K562 (cell line): Measurements from ENCODE around the gene PCDH9. TPM values are rescaled to one million over a fixed set of nuclear protein-coding genes. Genes with fewer than 3 reads are reported as not detected.

Experiments used
- ATAC-seq: fragments of 200-7000 bp; cut with Tn5 transposase; 3 replicates; pipeline ENCODE4 v1.9.1; 2020; ENCODE audit warnings: moderate library complexity
- BruUV-seq: library from RNA; stranded (reverse); fragments of 400-500 nt; replicated peaks from 2 replicates; lab custom pipeline; 2021; lab: Mats Ljungman, UMichigan
- CTCF ChIA-PET: fragments of 300-600 bp; formaldehyde crosslinking; extraction: SDS; loops from one replicate; lab custom pipeline; 2021; ENCODE audit warnings: low intra/inter-chr PET ratio; lab: Yijun Ruan, JAX
- POLR2A ChIA-PET: fragments of 300-600, 350-650 bp; sonication (Branson Sonifier 250); formaldehyde crosslinking; extraction: SDS; loops from one replicate; lab custom pipeline; 2021; ENCODE audit warnings: antibody characterized with exemption, inconsistent platforms; lab: Yijun Ruan, JAX
- DNase-seq, 4 experiments: peaks; one replicate each; pipeline versions ENCODE4 v3.0.0 to v3.0.0-alpha.2; 2011 to 2018; ENCODE audit warnings: low spot score in 3 of 4, mixed read lengths in 3 of 4; ENCODE audit errors: extremely low read depth in 1 of 4
- FAIRE-seq: peaks from 2 replicates; lab custom pipeline; 2011; peaks lifted over from hg19 to GRCh38; lab: Jason Lieb, UNC
- H2AFZ ChIP-seq: 2 replicates; pipeline ENCODE4 v1.6.0; 2011; ENCODE audit warnings: low read depth, low read length, control low read depth, inconsistent platforms
- H3K27ac ChIP-seq: fragments of 200-600 bp; 3 replicates; pipeline ENCODE4 v1.8.0; 2011; ENCODE audit warnings: low read depth, mild to moderate bottlenecking, control low read depth, inconsistent platforms, low read length, moderate library complexity, mixed read lengths; ENCODE audit errors: extremely low read depth
- H3K27me3 ChIP-seq, 2 experiments: fragments of 300-600 bp in 1 of 2; 2 replicates in 1 of 2; 3 replicates in 1 of 2; pipeline versions ENCODE4 v1.6.0 to v1.8.0; 2011; ENCODE audit warnings: inconsistent platforms in 2 of 2, low read length in 2 of 2, mild to moderate bottlenecking in 1 of 2, mixed read lengths in 1 of 2, moderate library complexity in 1 of 2; ENCODE audit not compliant: control insufficient read depth in 2 of 2, insufficient read depth in 2 of 2
- H3K36me3 ChIP-seq: fragments of 300-600 bp; 3 replicates; pipeline ENCODE4 v1.8.0; 2011; ENCODE audit warnings: mild to moderate bottlenecking, low read length, inconsistent platforms; ENCODE audit not compliant: control insufficient read depth, insufficient read depth
- H3K4me1 ChIP-seq, 2 experiments: fragments of 200-600 bp in 1 of 2; replicated peaks in 1 of 2; 2 replicates in 1 of 2; 3 replicates in 1 of 2; pipeline versions ENCODE4 v1.5.1 to v1.8.0; 2011; ENCODE audit warnings: inconsistent platforms in 2 of 2, low read length in 2 of 2, mild to moderate bottlenecking in 1 of 2, mixed read lengths in 1 of 2, moderate library complexity in 1 of 2; ENCODE audit not compliant: control insufficient read depth in 2 of 2, insufficient read depth in 2 of 2
- H3K4me2 ChIP-seq: 2 replicates; pipeline ENCODE4 v1.6.1; 2011; ENCODE audit warnings: low read length, control low read depth, inconsistent platforms, mixed read lengths; ENCODE audit not compliant: insufficient read depth
- H3K4me3 ChIP-seq: fragments of 200-600 bp; sonication (generic), shearing (Covaris generic); 2 replicates; pipeline ENCODE4 v1.5.1; 2016; ENCODE audit warnings: control low read depth, inconsistent platforms
- H3K79me2 ChIP-seq: fragments of 200-600 bp; 3 replicates; pipeline ENCODE4 v1.8.0; 2011; ENCODE audit warnings: low read length, inconsistent platforms; ENCODE audit not compliant: control insufficient read depth, insufficient read depth
- H3K9ac ChIP-seq, 2 experiments: 2 replicates each; pipeline versions ENCODE4 v1.6.0 to v1.6.1; 2011; ENCODE audit warnings: low read depth in 2 of 2, low read length in 2 of 2, control low read depth in 1 of 2, inconsistent platforms in 1 of 2, mild to moderate bottlenecking in 1 of 2, mixed read lengths in 1 of 2; ENCODE audit not compliant: insufficient read depth in 1 of 2
- H3K9me1 ChIP-seq: one replicate; pipeline ENCODE4 v1.6.0; 2011; ENCODE audit warnings: inconsistent platforms, mild to moderate bottlenecking, low read length, moderate library complexity; ENCODE audit not compliant: control insufficient read depth, insufficient read depth
- H3K9me3 ChIP-seq: replicated peaks from 2 replicates; pipeline ENCODE4 v1.5.1; 2011; ENCODE audit warnings: low read depth, low read length, inconsistent platforms; ENCODE audit not compliant: control insufficient read depth, insufficient read depth
- H4K20me1 ChIP-seq: replicated peaks from 2 replicates; pipeline ENCODE4 v1.6.1; 2011; ENCODE audit warnings: low read length, inconsistent platforms, mixed read lengths; ENCODE audit not compliant: control insufficient read depth, insufficient read depth
- ARID1B ChIP-seq: fragments of 450-650 bp; IDR thresholded peaks from 2 replicates; pipeline ENCODE4 v1.6.1; 2016; ENCODE audit warnings: antibody characterized with exemption, mild to moderate bottlenecking, inconsistent platforms
- ARID3B ChIP-seq: fragments of 250-450 bp; sonication (Bioruptor Pico); IDR thresholded peaks from 2 replicates; pipeline ENCODE4 v1.4.0; 2020; ENCODE audit warnings: borderline replicate concordance
- ATF4 ChIP-seq: fragments of 450-650 bp; formaldehyde crosslinking; IDR thresholded peaks from 2 replicates; pipeline ENCODE4 v1.4.0; 2022; ENCODE audit warnings: mild to moderate bottlenecking, moderate library complexity
- CEBPB ChIP-seq: fragments of 450-650 bp; IDR thresholded peaks from 2 replicates; pipeline ENCODE4 v1.6.1; 2016; ENCODE audit warnings: missing genetic modification characterization, missing compliant biosample characterization
- CEBPG ChIP-seq, 3 experiments: fragments of 200-800 bp in 1 of 3; sonication (Bioruptor generic) in 1 of 3; sonication (generic) in 1 of 3; formaldehyde crosslinking in 1 of 3; IDR thresholded peaks in 2 of 3; conservative IDR thresholded peaks in 1 of 3; 2 replicates each; pipeline versions ENCODE4 v1.6.1 to v1.8.0; 2016 to 2022; ENCODE audit warnings: missing compliant biosample characterization in 2 of 3, missing genetic modification characterization in 2 of 3, mild to moderate bottlenecking in 1 of 3, missing genetic modification reagents in 1 of 3
- ERF ChIP-seq: fragments of 450-650 bp; formaldehyde crosslinking; IDR thresholded peaks from 2 replicates; pipeline ENCODE4 v1.4.0; 2020; ENCODE audit warnings: mild to moderate bottlenecking, mixed read lengths
- ETV5 ChIP-seq: sonication (generic); formaldehyde crosslinking; IDR thresholded peaks from 2 replicates; pipeline ENCODE4 v1.4.0; 2020; ENCODE audit warnings: low read depth, mild to moderate bottlenecking, missing genetic modification reagents
- FOXK1 ChIP-seq: sonication (generic); formaldehyde crosslinking; IDR thresholded peaks from 2 replicates; pipeline ENCODE4 v1.8.0; 2022; ENCODE audit warnings: missing genetic modification reagents, mild to moderate bottlenecking, borderline replicate concordance
- HEY1 ChIP-seq: fragments of 250-450 bp; sonication (Bioruptor Pico); IDR thresholded peaks from 2 replicates; pipeline ENCODE4 v1.5.0; 2020; ENCODE audit warnings: mild to moderate bottlenecking, moderate library complexity, borderline replicate concordance
- HMGN3 ChIP-seq: IDR thresholded peaks from 2 replicates; pipeline ENCODE4 v1.6.1; 2011; ENCODE audit warnings: borderline replicate concordance, low read depth, mild to moderate bottlenecking, mixed read lengths, low read length; ENCODE audit not compliant: insufficient read length; ENCODE audit errors: extremely low read depth
- MEF2D ChIP-seq: conservative IDR thresholded peaks from 2 replicates; pipeline ENCODE4 v1.6.1; 2016; ENCODE audit warnings: low read depth, missing genetic modification characterization, missing compliant biosample characterization
- NFE2 ChIP-seq: IDR thresholded peaks from 2 replicates; pipeline ENCODE4 v1.6.1; 2014; ENCODE audit warnings: antibody characterized with exemption, low read depth
- NFIX ChIP-seq: fragments of 250-450 bp; sonication (Bioruptor Pico); IDR thresholded peaks from 2 replicates; pipeline ENCODE4 v1.4.0; 2020; ENCODE audit warnings: low read depth, mild to moderate bottlenecking, moderate library complexity
- PHTF2 ChIP-seq: fragments of 250-450 bp; sonication (Bioruptor Pico); IDR thresholded peaks from 2 replicates; pipeline ENCODE4 v1.5.0; 2021; ENCODE audit warnings: mild to moderate bottlenecking
- RBM22 ChIP-seq: fragments of 200-400 bp; formaldehyde crosslinking; IDR thresholded peaks from 2 replicates; pipeline ENCODE4 v1.6.1; 2018; ENCODE audit warnings: low read length, low read depth; ENCODE audit not compliant: poor library complexity, severe bottlenecking
- RNF2 ChIP-seq: sonication (generic); IDR thresholded peaks from 2 replicates; pipeline ENCODE4 v1.6.1; 2016
- ZNF280B ChIP-seq: fragments of 250-450 bp; sonication (Bioruptor Pico); IDR thresholded peaks from 2 replicates; pipeline ENCODE4 v1.5.1; 2021; ENCODE audit warnings: mild to moderate bottlenecking
- ZNF444 ChIP-seq: fragments of 250-450 bp; sonication (Bioruptor Pico); IDR thresholded peaks from 2 replicates; pipeline ENCODE4 v1.4.0; 2020; ENCODE audit warnings: mild to moderate bottlenecking, moderate library complexity
- in situ Hi-C: fragments of 300-500 bp; cut with MboI; formaldehyde crosslinking; loops from 4 replicates; pipeline ENCODE4 v1.15.0; 2018; ENCODE audit warnings: inconsistent platforms, mixed read lengths
- intact Hi-C: fragments of 100-400 bp; cut with micrococcal nuclease; formaldehyde crosslinking; loops from 2 replicates; pipeline ENCODE4 v1.14.2; 2022
- polyA plus RNA-seq, 8 experiments: library from polyadenylated mRNA; depleted of rRNA in 4 of 8; stranded (reverse) in 5 of 8; unstranded in 3 of 8; fragments of >200 nt; fragmentation: Nextera tagmentation in 2 of 8; fragmentation: Illumina TruSeq in 1 of 8; extraction: Ambion mirVana in 2 of 8; extraction: Trizol in 1 of 8; gene quantifications; 2 replicates each; pipeline versions ENCODE4 v1.2.1 to v1.2.3, GENCODE V29; 2011 to 2014; ENCODE audit warnings: inconsistent platforms in 1 of 8, missing spikeins in 1 of 8
- total RNA-seq, 7 experiments: library from RNA; depleted of rRNA in 6 of 7; stranded (reverse); fragments of >200 nt in 6 of 7; fragmentation: Illumina TruSeq in 2 of 7; extraction: Trizol in 2 of 7; gene quantifications; 2 replicates each; pipeline versions ENCODE4 v1.2.1 to v1.2.3, GENCODE V29; 2011 to 2021; ENCODE audit warnings: low replicate concordance in 1 of 7

PCDH9 gene
- total and polyA plus RNA-seq, 9 of the 15 experiments (the other 6 are each of a cell fraction or from before 2014, with no cell fraction given) = 1.1 to 6.7 (median 4.9) TPM

GRCh38 chr13:66477816-66478215, 752.3 kb downstream of the PCDH9 start (continued):
- TF ChIP-seq ZNF280B (CRISPR knock-in tag) (no peak), HMGN3 (no peak), RNF2 (no peak), ZNF444 (CRISPR knock-in tag) (no peak), NFE2 (no peak)

GRCh38 chr13:66475061-66475460, 755.1 kb downstream of the PCDH9 start:
- no peaks in the 10 kb centered on the region for H3K4me1 ChIP-seq

More at GRCh38 chr13:66475061-66475460, 755.1 kb downstream of the PCDH9 start:
- H3K9me3 ChIP-seq = no peaks in the 10 kb centered on the region
- no peak for FAIRE-seq
- ATAC-seq = no peak
- H3K4me2 ChIP-seq = no peak overlapping the region
- no peaks in the 10 kb centered on the region for H3K27me3 ChIP-seq
- no peaks in the 10 kb centered on the region for H3K9me1 ChIP-seq
- no peak overlapping the region for H3K4me3 ChIP-seq
- no peak for DNase-seq
- in situ Hi-C loops (no loop called here), intact Hi-C loops (no loop called here)
- no peak overlapping the region for H2AFZ ChIP-seq
- no peaks in the 10 kb centered on the region for H3K36me3 ChIP-seq
- ChIA-PET POLR2A (no interaction called here), CTCF (no interaction called here)
- H3K27ac ChIP-seq = no peak overlapping the region
- no peak for TF ChIP-seq HEY1 (CRISPR knock-in tag)
- no peak for TF ChIP-seq FOXK1 (CRISPR knock-in tag)
- TF ChIP-seq MEF2D (tag) = no peak
- TF ChIP-seq RBM22 = no peak
- no peak for TF ChIP-seq PHTF2 (CRISPR knock-in tag)
- no peak for TF ChIP-seq ARID3B (CRISPR knock-in tag)
- no peak for TF ChIP-seq ETV5 (CRISPR knock-in tag)
- no peak for TF ChIP-seq CEBPG (CRISPR knock-in tag; IDR thresholded peaks at IDR 0.05)
- no peak for TF ChIP-seq CEBPG (tag; conservative IDR thresholded peaks at IDR 0.05 in 1 of 2, IDR thresholded peaks at IDR 0.05 in 1 of 2)
- no peak for TF ChIP-seq ERF (CRISPR knock-in tag)
- TF ChIP-seq ARID1B = no peak
- no peak for TF ChIP-seq ATF4
- TF ChIP-seq NFIX (CRISPR knock-in tag) = no peak
- TF ChIP-seq CEBPB (tag) = no peak
- BruUV-seq = no TSS peak
- no peaks in the 10 kb centered on the region for H3K79me2 ChIP-seq
- no peak overlapping the region for H3K9ac ChIP-seq
- H4K20me1 ChIP-seq = no peaks in the 10 kb centered on the region
